ENCODE results near the gene SIRT3.
"Not testable (repeated sequence)": the region's sequence is repeated elsewhere in the genome, so short reads cannot be mapped to it uniquely, and the experiment has no call there.

Gene SIRT3

GRCh38 chr11:279040-279965, 43.2 kb upstream of the SIRT3 start:
- H3K9me3 ChIP-seq (ENCODE audit: control insufficient read depth, insufficient read depth, low read length), result peaks cover 4% of the 10 kb centered on the region; the same call in 1 of the 2 replicates
- no peaks in the 10 kb centered on the region for H3K36me3 ChIP-seq (ENCODE audit: insufficient read depth, low read length)
- no peak overlapping the region; the same call in 1 of the 2 replicates for H3K9ac ChIP-seq (ENCODE audit: low read depth, low read length)
- H3K4me1 ChIP-seq (ENCODE audit: insufficient read depth, low read length), result peaks cover 3% of the 10 kb centered on the region; the same call in 1 of the 2 replicates

GRCh38 chr11:278001-278951, 42.1 kb upstream of the SIRT3 start, which contains the start of gene NLRP6:
Gene NLRP6, plus strand, starts transcription at chr11:278407. Its CDS starts 163 bp downstream, at chr11:278570.
- Histone ChIP-seq H3K36me3 (ENCODE audit: insufficient read depth, low read length) (no peaks in the 10 kb centered on the region), H3K9ac (ENCODE audit: low read depth, low read length) (no peak within 1 kb of the TSS; the same call in 1 of the 2 replicates), H3K4me1 (ENCODE audit: insufficient read depth, low read length) (no peaks in the 10 kb centered on the region), H3K9me3 (ENCODE audit: control insufficient read depth, insufficient read depth, low read length) (peaks cover 4% of the 10 kb centered on the region; the same call in 1 of the 2 replicates)

GRCh38 chr11:276219-276618, 40.1 kb upstream of the SIRT3 start:
- Histone ChIP-seq H3K9me3 (ENCODE audit: control insufficient read depth, insufficient read depth, low read length) (peaks cover 4% of the 10 kb centered on the region; the same call in 1 of the 2 replicates), H3K4me1 (ENCODE audit: insufficient read depth, low read length) (no peaks in the 10 kb centered on the region), H3K9ac (ENCODE audit: low read depth, low read length) (no peak overlapping the region), H3K36me3 (ENCODE audit: insufficient read depth, low read length) (no peaks in the 10 kb centered on the region)

GRCh38 chr11:272931-273198, 36.7 kb upstream of the SIRT3 start:
- H3K36me3 ChIP-seq (ENCODE audit: insufficient read depth, low read length), result no peaks in the 10 kb centered on the region
- peaks cover 6% of the 10 kb centered on the region for H3K4me1 ChIP-seq (ENCODE audit: insufficient read depth, low read length)
- H3K9me3 ChIP-seq (ENCODE audit: control insufficient read depth, insufficient read depth, low read length), result peaks cover 4% of the 10 kb centered on the region; the same call in 1 of the 2 replicates
- no peak overlapping the region for H3K9ac ChIP-seq (ENCODE audit: low read depth, low read length)

- H3K9me3 ChIP-seq (ENCODE audit: control insufficient read depth, insufficient read depth, low read length), result peaks cover 4% of the 10 kb centered on the region; the same call in 1 of the 2 replicates
- no peak overlapping the region for H3K9ac ChIP-seq (ENCODE audit: low read depth, low read length)
- no peaks in the 10 kb centered on the region for H3K36me3 ChIP-seq (ENCODE audit: insufficient read depth, low read length)
- peaks cover 6% of the 10 kb centered on the region for H3K4me1 ChIP-seq (ENCODE audit: insufficient read depth, low read length)
Observed at GRCh38 chr11:272195-272930, 36.2 kb upstream of the SIRT3 start.

GRCh38 chr11:271319-271715, 35.2 kb upstream of the SIRT3 start:
- peaks cover 6% of the 10 kb centered on the region for H3K4me1 ChIP-seq (ENCODE audit: insufficient read depth, low read length)
- no peak overlapping the region for H3K9ac ChIP-seq (ENCODE audit: low read depth, low read length)

GRCh38 chr11:270451-271318, 34.5 kb upstream of the SIRT3 start:
- Histone ChIP-seq H3K9me3 (ENCODE audit: control insufficient read depth, insufficient read depth, low read length) (no peaks in the 10 kb centered on the region), H3K9ac (ENCODE audit: low read depth, low read length) (no peak overlapping the region), H3K4me1 (ENCODE audit: insufficient read depth, low read length) (peaks cover 6% of the 10 kb centered on the region), H3K36me3 (ENCODE audit: insufficient read depth, low read length) (no peaks in the 10 kb centered on the region)

More at GRCh38 chr11:271319-271715, 35.2 kb upstream of the SIRT3 start:
- Histone ChIP-seq H3K36me3 (ENCODE audit: insufficient read depth, low read length) (no peaks in the 10 kb centered on the region), H3K9me3 (ENCODE audit: control insufficient read depth, insufficient read depth, low read length) (peaks cover 2% of the 10 kb centered on the region; the same call in 1 of the 2 replicates)

- peaks cover 6% of the 10 kb centered on the region for H3K4me1 ChIP-seq (ENCODE audit: insufficient read depth, low read length)
- no peaks in the 10 kb centered on the region for H3K9me3 ChIP-seq (ENCODE audit: control insufficient read depth, insufficient read depth, low read length)
- H3K36me3 ChIP-seq (ENCODE audit: insufficient read depth, low read length), result no peaks in the 10 kb centered on the region
- H3K9ac ChIP-seq (ENCODE audit: low read depth, low read length), result peak overlapping the region; percentile 2
Observed at GRCh38 chr11:269146-269890, 33.2 kb upstream of the SIRT3 start.

- H3K9me3 ChIP-seq (ENCODE audit: control insufficient read depth, insufficient read depth, low read length); H3K36me3 ChIP-seq (ENCODE audit: insufficient read depth, low read length); H3K9ac ChIP-seq (ENCODE audit: low read depth, low read length); H3K4me1 ChIP-seq (ENCODE audit: insufficient read depth, low read length): not testable (repeated sequence)
Observed at GRCh38 chr11:268716-269145, 32.6 kb upstream of the SIRT3 start.

- Histone ChIP-seq H3K36me3 (ENCODE audit: insufficient read depth, low read length) (no peaks in the 10 kb centered on the region), H3K4me1 (ENCODE audit: insufficient read depth, low read length) (peaks cover 6% of the 10 kb centered on the region), H3K9me3 (ENCODE audit: control insufficient read depth, insufficient read depth, low read length) (no peaks in the 10 kb centered on the region), H3K9ac (ENCODE audit: low read depth, low read length) (peak overlapping the region; percentile 44; the same call in 1 of the 2 replicates)
Observed at GRCh38 chr11:267491-267994, 31.4 kb upstream of the SIRT3 start.

- Histone ChIP-seq H3K4me1 (ENCODE audit: insufficient read depth, low read length) (peaks cover 6% of the 10 kb centered on the region), H3K9ac (ENCODE audit: low read depth, low read length) (no peak overlapping the region), H3K36me3 (ENCODE audit: insufficient read depth, low read length) (no peaks in the 10 kb centered on the region)
Observed at GRCh38 chr11:266676-267439, 30.7 kb upstream of the SIRT3 start.

GRCh38 chr11:261624-262023, 25.5 kb upstream of the SIRT3 start:
- peaks cover 3% of the 10 kb centered on the region; the same call in 1 of the 2 replicates for H3K9me3 ChIP-seq (ENCODE audit: control insufficient read depth, insufficient read depth, low read length)
- no peaks in the 10 kb centered on the region for H3K36me3 ChIP-seq (ENCODE audit: insufficient read depth, low read length)
- no peak overlapping the region for H3K9ac ChIP-seq (ENCODE audit: low read depth, low read length)
- no peaks in the 10 kb centered on the region for H3K4me1 ChIP-seq (ENCODE audit: insufficient read depth, low read length)

More at GRCh38 chr11:266676-267439, 30.7 kb upstream of the SIRT3 start:
- no peaks in the 10 kb centered on the region; the same call in 1 of the 2 replicates for H3K9me3 ChIP-seq (ENCODE audit: control insufficient read depth, insufficient read depth, low read length)

Data from ES-I3 (cell line).